CD14-positive monocyte (primary cell): Measurements from ENCODE around the gene SMARCD1. TPM values are rescaled to one million over a fixed set of nuclear protein-coding genes. Genes with fewer than 3 reads are reported as not detected.

ENCODE experiments used
- DNase-seq, 3 donors: peaks; one replicate each; pipeline ENCODE4 v3.0.0-alpha.2; 2011 to 2022
- H2AFZ ChIP-seq: 2 replicates; pipeline ENCODE4 v1.6.0; 2012; ENCODE audit warnings: mild to moderate bottlenecking, low read depth, low read length, inconsistent platforms; ENCODE audit not compliant: insufficient read depth, poor library complexity, severe bottlenecking
- H3K27ac ChIP-seq, 2 donors: 1 replicate in 1 of 2; 2 replicates in 1 of 2; pipeline ENCODE4 v1.5.1; 2012 to 2013; ENCODE audit warnings: low read length in 2 of 2, control low read depth in 1 of 2, inconsistent platforms in 1 of 2, low read depth in 1 of 2, mild to moderate bottlenecking in 1 of 2
- H3K27me3 ChIP-seq, 2 donors: one replicate each; pipeline versions ENCODE4 v1.6.0 to v1.6.1; 2011 to 2013; ENCODE audit warnings: low read length in 2 of 2; ENCODE audit not compliant: control insufficient read depth in 2 of 2, insufficient read depth in 2 of 2
- H3K36me3 ChIP-seq, 2 donors: replicated peaks in 1 of 2; 1 replicate in 1 of 2; 2 replicates in 1 of 2; pipeline versions ENCODE4 v1.5.1 to v1.6.1; 2012 to 2013; ENCODE audit warnings: low read length in 2 of 2, control low read depth in 1 of 2, inconsistent platforms in 1 of 2, mild to moderate bottlenecking in 1 of 2; ENCODE audit not compliant: insufficient read depth in 2 of 2, control insufficient read depth in 1 of 2
- H3K4me1 ChIP-seq, 2 donors: 1 replicate in 1 of 2; 2 replicates in 1 of 2; pipeline versions ENCODE4 v1.5.1 to v1.6.1; 2012 to 2013; ENCODE audit warnings: low read length in 2 of 2, control low read depth in 1 of 2, inconsistent platforms in 1 of 2, mild to moderate bottlenecking in 1 of 2, moderate library complexity in 1 of 2; ENCODE audit not compliant: insufficient read depth in 2 of 2, control insufficient read depth in 1 of 2
- H3K4me2 ChIP-seq: replicated peaks from 2 replicates; pipeline ENCODE3; 2012; ENCODE audit warnings: low read length, moderate library complexity, mild to moderate bottlenecking; ENCODE audit not compliant: poor library complexity, severe bottlenecking; ENCODE audit errors: extremely low read depth
- H3K4me3 ChIP-seq, 3 experiments: fragments of 200-600 bp in 1 of 3; sonication (generic) in 1 of 3; replicated peaks in 1 of 3; 1 replicate in 2 of 3; 2 replicates in 1 of 3; pipeline ENCODE4 v1.5.1; 2011 to 2013; ENCODE audit warnings: low read length in 3 of 3, mild to moderate bottlenecking in 3 of 3, control low read depth in 2 of 3, low read depth in 2 of 3, inconsistent platforms in 1 of 3, moderate library complexity in 1 of 3
- H3K79me2 ChIP-seq: 2 replicates; pipeline ENCODE4 v1.6.0; 2012; ENCODE audit warnings: mild to moderate bottlenecking, control low read depth, inconsistent platforms, low read length, moderate library complexity; ENCODE audit not compliant: insufficient read depth
- H3K9ac ChIP-seq: 2 replicates; pipeline ENCODE4 v1.6.0; 2017; ENCODE audit warnings: low read length, mild to moderate bottlenecking; ENCODE audit not compliant: insufficient read depth, poor library complexity, severe bottlenecking
- H3K9me3 ChIP-seq, 2 donors: replicated peaks in 1 of 2; 1 replicate in 1 of 2; 2 replicates in 1 of 2; pipeline versions ENCODE4 v1.5.1 to v1.6.1; 2012 to 2013; ENCODE audit warnings: low read length in 2 of 2, control low read depth in 1 of 2; ENCODE audit not compliant: control insufficient read depth in 1 of 2, insufficient read depth in 1 of 2
- H4K20me1 ChIP-seq: 2 replicates; pipeline ENCODE4 v1.6.0; 2012; ENCODE audit warnings: mild to moderate bottlenecking, low read length, control low read depth, moderate library complexity; ENCODE audit not compliant: insufficient read depth
- H3K27ac Mint-ChIP-seq, 7 donors: one replicate each; pipeline ENCODE4 v1.8.0; 2020; ENCODE audit warnings: mild to moderate bottlenecking in 7 of 7, mixed read lengths in 7 of 7, moderate library complexity in 6 of 7, inconsistent platforms in 2 of 7
- H3K27me3 Mint-ChIP-seq, 3 donors: one replicate each; pipeline ENCODE4 v1.8.0; 2021 to 2022; ENCODE audit warnings: low read depth in 3 of 3, mild to moderate bottlenecking in 3 of 3, mixed read lengths in 3 of 3, moderate library complexity in 3 of 3, inconsistent platforms in 1 of 3
- H3K36me3 Mint-ChIP-seq, 2 donors: one replicate each; pipeline ENCODE4 v1.8.0; 2020; ENCODE audit warnings: mixed read lengths in 2 of 2, inconsistent platforms in 1 of 2, mild to moderate bottlenecking in 1 of 2
- H3K4me1 Mint-ChIP-seq: one replicate; pipeline ENCODE4 v1.8.0; 2020; ENCODE audit warnings: mild to moderate bottlenecking, mixed read lengths
- H3K4me3 Mint-ChIP-seq, 2 donors: one replicate each; pipeline ENCODE4 v1.8.0; 2020; ENCODE audit warnings: mild to moderate bottlenecking in 2 of 2, mixed read lengths in 2 of 2, moderate library complexity in 1 of 2
- H3K9me3 Mint-ChIP-seq, 7 donors: one replicate each; pipeline ENCODE4 v1.8.0; 2020 to 2022; ENCODE audit warnings: mixed read lengths in 7 of 7, mild to moderate bottlenecking in 6 of 7, moderate library complexity in 6 of 7, inconsistent platforms in 2 of 7
- CTCF ChIP-seq: fragments of 200-600 bp; IDR thresholded peaks from one replicate; pipeline ENCODE4 v1.8.0; 2022; ENCODE audit warnings: antibody characterized with exemption, mild to moderate bottlenecking
- WGBS: methylation state at CpG from one replicate; pipeline ENCODE4 v1.1.5; 2013; ENCODE audit warnings: missing lambda C conversion rate; ENCODE audit not compliant: insufficient coverage; 5-methylcytosine and 5-hydroxymethylcytosine counted together
- intact Hi-C, 2 donors: fragments of 100-400 bp; cut with micrococcal nuclease; formaldehyde crosslinking; loops; one replicate each; pipeline versions ENCODE4 v1.15.0 to v1.15.1; 2023
- polyA plus RNA-seq, 3 donors: library from polyadenylated mRNA; depleted of rRNA in 1 of 3; unstranded in 2 of 3; stranded (reverse) in 1 of 3; fragments of 300-500 nt in 2 of 3; fragments of >200 nt in 1 of 3; fragmentation: Illumina TruSeq in 2 of 3; gene quantifications; 1 replicate in 2 of 3; 2 replicates in 1 of 3; pipeline ENCODE4 v1.2.3, GENCODE V29; 2012 to 2021

SMARCD1 gene
- polyA plus RNA-seq, 3 donors, result 3.7 to 41.9 (median 7.8) TPM

GRCh38 chr12:50120953-50121352, 35.8 kb downstream of the SMARCD1 start:
- WGBS, result 100% methylated on average over 3 of the region's 3 CpGs
- H2AFZ ChIP-seq, result no peak overlapping the region
- H3K27ac ChIP-seq, result no peak overlapping the region
- no peak overlapping the region for H3K4me3 Mint-ChIP-seq
- no peaks in the 10 kb centered on the region for H3K9me3 ChIP-seq
- peaks cover 69 to 84% of the 10 kb centered on the region in 2 donors for H3K36me3 Mint-ChIP-seq
- no peaks in the 10 kb centered on the region for H3K4me1 ChIP-seq
- H3K9ac ChIP-seq, result no peak overlapping the region
- H3K4me1 Mint-ChIP-seq, result peaks cover 4% of the 10 kb centered on the region
- H3K79me2 ChIP-seq, result peaks cover 59% of the 10 kb centered on the region
- no peak for DNase-seq
- no peak overlapping the region for H3K4me2 ChIP-seq
- no peaks in the 10 kb centered on the region for H3K9me3 Mint-ChIP-seq
- peaks cover 95% of the 10 kb centered on the region for H4K20me1 ChIP-seq
- peaks cover 63 to 79% of the 10 kb centered on the region in 2 donors for H3K36me3 ChIP-seq
- H3K27me3 Mint-ChIP-seq, result peaks cover 0 to 1% (median 0%) of the 10 kb centered on the region in 3 donors
- intact Hi-C loops, result no loop called here
- H3K4me3 ChIP-seq, result no peak overlapping the region
- TF ChIP-seq CTCF, result no peak
- H3K27ac Mint-ChIP-seq, result peak overlapping the region in 1 of 7 donors; percentile 55
- H3K27me3 ChIP-seq, result no peaks in the 10 kb centered on the region

- no peak overlapping the region for H3K4me2 ChIP-seq
These were observed 36.5 kb downstream of the SMARCD1 start for GRCh38 chr12:50121641-50122040.

More at GRCh38 chr12:50121641-50122040, 36.5 kb downstream of the SMARCD1 start:
- Mint-ChIP-seq H3K4me1 (peaks cover 2% of the 10 kb centered on the region), H3K27me3 (peaks cover 0 to 1% (median 0%) of the 10 kb centered on the region in 3 donors), H3K36me3 (peaks cover 66 to 82% of the 10 kb centered on the region in 2 donors), H3K27ac (peak overlapping the region in 2 of 7 donors; percentile 1 to 26), H3K4me3 (no peak overlapping the region), H3K9me3 (no peaks in the 10 kb centered on the region)
- peaks cover 88% of the 10 kb centered on the region for H4K20me1 ChIP-seq
- H3K79me2 ChIP-seq, result peaks cover 52% of the 10 kb centered on the region
- intact Hi-C loops, result no loop called here
- no peaks in the 10 kb centered on the region for H3K4me1 ChIP-seq
- no peak overlapping the region for H3K9ac ChIP-seq
- H3K27ac ChIP-seq, result no peak overlapping the region
- H3K36me3 ChIP-seq, result peaks cover 60 to 75% of the 10 kb centered on the region in 2 donors
- TF ChIP-seq CTCF, result no peak
- 100% methylated on average over 2 of the region's 5 CpGs for WGBS
- H3K9me3 ChIP-seq, result no peaks in the 10 kb centered on the region
- no peak overlapping the region for H3K4me3 ChIP-seq
- H3K27me3 ChIP-seq, result no peaks in the 10 kb centered on the region
- no peak overlapping the region for H2AFZ ChIP-seq
- DNase-seq, result no peak
